Activated T-cell treated with anti-CD3 and anti-CD28 coated beads, Interleukin-2, amount 50 U/mL, for 48 hours (primary cell): ENCODE measurements around the gene AMBRA1.

Source experiments
- DNase-seq, 2 experiments: peaks; one replicate each; pipeline ENCODE4 v3.0.0-alpha.2; 2020

AMBRA1 gene

GRCh38 chr11:46461461-46461927 lies 132.3 kb downstream of the AMBRA1 start:
- no peak for DNase-seq

GRCh38 chr11:46458491-46458890 lies 135.3 kb downstream of the AMBRA1 start:
- no peak for DNase-seq

- DNase-seq: no peak
Observed at GRCh38 chr11:46457659-46458424, 136.0 kb downstream of the AMBRA1 start.

- no peak for DNase-seq
Observed at GRCh38 chr11:46457021-46457420, 136.8 kb downstream of the AMBRA1 start.

- DNase-seq: no peak
Observed at GRCh38 chr11:46456269-46457001, 137.4 kb downstream of the AMBRA1 start.

GRCh38 chr11:46455834-46456233 lies 138.0 kb downstream of the AMBRA1 start:
- no peak for DNase-seq

- no peak for DNase-seq
Observed at GRCh38 chr11:46452918-46453517, 140.8 kb downstream of the AMBRA1 start.

- no peak for DNase-seq
Observed at GRCh38 chr11:46451759-46452158, 142.1 kb downstream of the AMBRA1 start.

GRCh38 chr11:46450846-46451477 lies 142.9 kb downstream of the AMBRA1 start:
- DNase-seq: no peak

- DNase-seq: no peak
Observed at GRCh38 chr11:46447544-46447943, 146.3 kb downstream of the AMBRA1 start.

GRCh38 chr11:46445920-46446771 lies 147.7 kb downstream of the AMBRA1 start:
- no peak for DNase-seq

- DNase-seq: no peak
Observed at GRCh38 chr11:46445192-46445919, 148.5 kb downstream of the AMBRA1 start.

- DNase-seq: no peak
Observed at GRCh38 chr11:46444305-46444704, 149.5 kb downstream of the AMBRA1 start.

GRCh38 chr11:46438211-46438610 lies 155.6 kb downstream of the AMBRA1 start:
- no peak for DNase-seq

GRCh38 chr11:46437122-46437689 lies 156.6 kb downstream of the AMBRA1 start:
- no peak for DNase-seq

- no peak for DNase-seq
Observed at GRCh38 chr11:46436113-46436512, 157.7 kb downstream of the AMBRA1 start.

GRCh38 chr11:46435679-46436078 lies 158.1 kb downstream of the AMBRA1 start:
- DNase-seq: no peak

GRCh38 chr11:46431211-46431610 lies 162.6 kb downstream of the AMBRA1 start:
- DNase-seq: no peak

- DNase-seq: no peak
Observed at GRCh38 chr11:46429717-46430116, 164.1 kb downstream of the AMBRA1 start.

- DNase-seq: no peak
Observed at GRCh38 chr11:46427364-46427763, 166.5 kb downstream of the AMBRA1 start.
